GM12872 (cell line): ENCODE data around the gene KSR1.

ENCODE experiments used
- CTCF ChIP-seq: IDR thresholded peaks from 3 replicates; pipeline ENCODE4 v1.5.1; 2011; ENCODE audit warnings: low read depth, mild to moderate bottlenecking, low read length, moderate library complexity; ENCODE audit not compliant: insufficient read depth

Gene KSR1

GRCh38 chr17:27621536-27621935, 165.3 kb downstream of the KSR1 start:
- TF ChIP-seq CTCF, result no peak

- no peak for TF ChIP-seq CTCF
Observed at GRCh38 chr17:27621942-27622559, 165.8 kb downstream of the KSR1 start.

- no peak for TF ChIP-seq CTCF
Observed at GRCh38 chr17:27622986-27623385, 166.7 kb downstream of the KSR1 start.

GRCh38 chr17:27623614-27624013, 167.4 kb downstream of the KSR1 start:
- no peak for TF ChIP-seq CTCF

- TF ChIP-seq CTCF, result no peak
Observed at GRCh38 chr17:27624539-27624938, 168.3 kb downstream of the KSR1 start.

- no peak for TF ChIP-seq CTCF
Observed at GRCh38 chr17:27625856-27626255, 169.6 kb downstream of the KSR1 start.

- no peak for TF ChIP-seq CTCF
Observed at GRCh38 chr17:27627514-27627913, 171.3 kb downstream of the KSR1 start.

- no peak for TF ChIP-seq CTCF
Observed at GRCh38 chr17:27628376-27628775, 172.1 kb downstream of the KSR1 start.
